ENCODE measurements around the gene SUMF1. TPM values are rescaled to one million over a fixed set of nuclear protein-coding genes. Genes with fewer than 3 reads are reported as not detected.

Gene SUMF1
- polyA plus RNA-seq, 1 donor (not counting 4 experiments of a cell fraction or from before 2014, with no cell fraction given): 36.1 TPM

DNA sequence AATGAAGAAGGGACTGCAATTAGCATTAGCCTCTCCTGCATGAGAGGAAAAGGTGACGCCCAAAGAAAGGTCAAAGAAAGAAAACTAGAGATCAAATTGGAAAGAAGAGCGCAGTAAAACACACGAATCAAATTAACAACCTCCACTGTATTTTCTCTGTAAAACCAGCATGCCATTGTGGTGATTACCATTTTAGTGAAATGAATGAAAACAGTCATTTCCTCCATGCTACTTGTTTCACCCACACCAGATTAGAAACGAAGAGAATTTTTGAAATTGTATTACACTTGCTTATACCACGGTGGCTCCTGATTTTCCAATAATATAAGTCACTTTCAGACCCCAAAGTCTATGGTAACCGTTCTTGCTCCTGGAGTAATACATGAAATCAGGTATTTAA lies 71.6 kb downstream of the SUMF1 start:
- no peaks in the 10 kb centered on the region for H3K9me3 ChIP-seq (ENCODE audit: control insufficient read depth, low read depth, low read length)
- no peak overlapping the region for H3K27ac ChIP-seq (ENCODE audit: control insufficient read depth, insufficient read depth, low read length)
- H3K79me2 ChIP-seq (ENCODE audit: control insufficient read depth, insufficient read depth, low read length): no peaks in the 10 kb centered on the region
- H3K4me1 ChIP-seq (ENCODE audit: control insufficient read depth, extremely low read depth, insufficient read depth, low read length): no peaks in the 10 kb centered on the region
- H3K9ac ChIP-seq (ENCODE audit: control insufficient read depth, extremely low read depth, insufficient read depth, low read length): no peak overlapping the region
- no peak for TF ChIP-seq EZH2 (IDR thresholded peaks at IDR 0.05; ENCODE audit: low read length)
- H3K9me1 ChIP-seq (ENCODE audit: control insufficient read depth, extremely low read depth, insufficient read depth, low read length): no peaks in the 10 kb centered on the region
- H4K20me1 ChIP-seq (ENCODE audit: control insufficient read depth, extremely low read depth, insufficient read depth, low read length): no peaks in the 10 kb centered on the region
- H3K4me2 ChIP-seq (ENCODE audit: control insufficient read depth, extremely low read depth, insufficient read depth, low read depth, low read length): no peak overlapping the region
- dilution Hi-C loops (cut with MboI; ENCODE audit: extremely low pct_ligation_motif_present, low sequenced_read_pairs): no loop called here
- no peak overlapping the region for H2AFZ ChIP-seq (ENCODE audit: control insufficient read depth, low read length)
- DNase-seq (ENCODE audit: low read depth, low spot score) (no peak), FAIRE-seq (no peak)
- no peaks in the 10 kb centered on the region for H3K27me3 ChIP-seq (ENCODE audit: control insufficient read depth, extremely low read depth, insufficient read depth, low read length)
- H3K36me3 ChIP-seq (ENCODE audit: control insufficient read depth in 2 of 2, extremely low read depth in 1 of 2, insufficient read depth in 2 of 2, low read length in 2 of 2): no peaks in the 10 kb centered on the region
- H3K4me3 ChIP-seq (ENCODE audit: control insufficient read depth in 2 of 3, extremely low read depth in 1 of 3, insufficient read depth in 2 of 3, low read depth in 1 of 3, low read length in 3 of 3): no peak overlapping the region

DNA sequence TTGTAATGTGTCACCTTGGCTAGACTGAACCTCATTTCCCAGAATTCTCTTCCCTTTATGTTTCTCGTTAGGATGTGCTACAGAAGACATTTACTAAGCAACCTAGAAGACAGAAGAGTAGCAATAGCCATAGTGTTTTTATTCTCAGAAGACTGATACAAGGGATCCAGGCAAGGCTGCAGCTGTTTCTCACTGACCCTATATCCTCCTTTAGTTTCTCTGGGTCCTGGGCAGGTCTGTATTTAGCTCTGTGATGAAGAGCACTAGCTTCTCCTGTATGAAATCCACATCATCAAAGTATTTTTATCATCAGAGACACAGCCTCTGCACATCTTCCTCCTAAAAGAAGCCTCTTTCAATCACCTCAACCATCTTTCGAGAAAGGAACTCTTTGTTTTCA lies 72.5 kb downstream of the SUMF1 start:
- dilution Hi-C loops (cut with MboI; ENCODE audit: extremely low pct_ligation_motif_present, low sequenced_read_pairs): no loop called here
- no peak for FAIRE-seq
- DNase-seq (ENCODE audit: low read depth, low spot score): no peak
- Histone ChIP-seq H3K9ac (ENCODE audit: control insufficient read depth, extremely low read depth, insufficient read depth, low read length) (no peak overlapping the region), H3K4me2 (ENCODE audit: control insufficient read depth, extremely low read depth, insufficient read depth, low read depth, low read length) (no peak overlapping the region), H3K4me1 (ENCODE audit: control insufficient read depth, extremely low read depth, insufficient read depth, low read length) (no peaks in the 10 kb centered on the region), H3K9me1 (ENCODE audit: control insufficient read depth, extremely low read depth, insufficient read depth, low read length) (no peaks in the 10 kb centered on the region), H2AFZ (ENCODE audit: control insufficient read depth, low read length) (no peak overlapping the region), H3K79me2 (ENCODE audit: control insufficient read depth, insufficient read depth, low read length) (no peaks in the 10 kb centered on the region), H3K27me3 (ENCODE audit: control insufficient read depth, extremely low read depth, insufficient read depth, low read length) (no peaks in the 10 kb centered on the region), H3K27ac (ENCODE audit: control insufficient read depth, insufficient read depth, low read length) (no peak overlapping the region), H3K9me3 (ENCODE audit: control insufficient read depth, low read depth, low read length) (no peaks in the 10 kb centered on the region), H4K20me1 (ENCODE audit: control insufficient read depth, extremely low read depth, insufficient read depth, low read length) (no peaks in the 10 kb centered on the region), H3K36me3 (ENCODE audit: control insufficient read depth in 2 of 2, extremely low read depth in 1 of 2, insufficient read depth in 2 of 2, low read length in 2 of 2) (no peaks in the 10 kb centered on the region), H3K4me3 (ENCODE audit: control insufficient read depth in 2 of 3, extremely low read depth in 1 of 3, insufficient read depth in 2 of 3, low read depth in 1 of 3, low read length in 3 of 3) (no peak overlapping the region)
- no peak for TF ChIP-seq EZH2 (IDR thresholded peaks at IDR 0.05; ENCODE audit: low read length)
- TF ChIP-seq, protein P1, sequence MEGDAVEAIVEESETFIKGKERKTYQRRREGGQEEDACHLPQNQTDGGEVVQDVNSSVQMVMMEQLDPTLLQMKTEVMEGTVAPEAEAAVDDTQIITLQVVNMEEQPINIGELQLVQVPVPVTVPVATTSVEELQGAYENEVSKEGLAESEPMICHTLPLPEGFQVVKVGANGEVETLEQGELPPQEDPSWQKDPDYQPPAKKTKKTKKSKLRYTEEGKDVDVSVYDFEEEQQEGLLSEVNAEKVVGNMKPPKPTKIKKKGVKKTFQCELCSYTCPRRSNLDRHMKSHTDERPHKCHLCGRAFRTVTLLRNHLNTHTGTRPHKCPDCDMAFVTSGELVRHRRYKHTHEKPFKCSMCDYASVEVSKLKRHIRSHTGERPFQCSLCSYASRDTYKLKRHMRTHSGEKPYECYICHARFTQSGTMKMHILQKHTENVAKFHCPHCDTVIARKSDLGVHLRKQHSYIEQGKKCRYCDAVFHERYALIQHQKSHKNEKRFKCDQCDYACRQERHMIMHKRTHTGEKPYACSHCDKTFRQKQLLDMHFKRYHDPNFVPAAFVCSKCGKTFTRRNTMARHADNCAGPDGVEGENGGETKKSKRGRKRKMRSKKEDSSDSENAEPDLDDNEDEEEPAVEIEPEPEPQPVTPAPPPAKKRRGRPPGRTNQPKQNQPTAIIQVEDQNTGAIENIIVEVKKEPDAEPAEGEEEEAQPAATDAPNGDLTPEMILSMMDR (optimal IDR thresholded peaks at IDR 0.05 in 1 of 3, IDR thresholded peaks at IDR 0.05 in 1 of 3, conservative IDR thresholded peaks at IDR 0.05 in 1 of 3; ENCODE audit: extremely low read depth in 1 of 3, insufficient read depth in 2 of 3, low read length in 3 of 3): no peak

- Histone ChIP-seq H3K9me1 (ENCODE audit: control insufficient read depth, extremely low read depth, insufficient read depth, low read length) (no peaks in the 10 kb centered on the region), H3K27me3 (ENCODE audit: control insufficient read depth, extremely low read depth, insufficient read depth, low read length) (no peaks in the 10 kb centered on the region), H3K4me2 (ENCODE audit: control insufficient read depth, extremely low read depth, insufficient read depth, low read depth, low read length) (no peak overlapping the region), H3K4me3 (ENCODE audit: control insufficient read depth in 2 of 3, extremely low read depth in 1 of 3, insufficient read depth in 2 of 3, low read depth in 1 of 3, low read length in 3 of 3) (no peak overlapping the region), H2AFZ (ENCODE audit: control insufficient read depth, low read length) (no peak overlapping the region), H3K79me2 (ENCODE audit: control insufficient read depth, insufficient read depth, low read length) (no peaks in the 10 kb centered on the region), H3K27ac (ENCODE audit: control insufficient read depth, insufficient read depth, low read length) (no peak overlapping the region), H3K9me3 (ENCODE audit: control insufficient read depth, low read depth, low read length) (no peaks in the 10 kb centered on the region), H3K4me1 (ENCODE audit: control insufficient read depth, extremely low read depth, insufficient read depth, low read length) (no peaks in the 10 kb centered on the region), H3K9ac (ENCODE audit: control insufficient read depth, extremely low read depth, insufficient read depth, low read length) (no peak overlapping the region), H4K20me1 (ENCODE audit: control insufficient read depth, extremely low read depth, insufficient read depth, low read length) (no peaks in the 10 kb centered on the region), H3K36me3 (ENCODE audit: control insufficient read depth in 2 of 2, extremely low read depth in 1 of 2, insufficient read depth in 2 of 2, low read length in 2 of 2) (no peaks in the 10 kb centered on the region)
- FAIRE-seq (no peak), DNase-seq (ENCODE audit: low read depth, low spot score) (no peak)
- TF ChIP-seq, protein P1 (optimal IDR thresholded peaks at IDR 0.05 in 1 of 3, IDR thresholded peaks at IDR 0.05 in 1 of 3, conservative IDR thresholded peaks at IDR 0.05 in 1 of 3; ENCODE audit: extremely low read depth in 1 of 3, insufficient read depth in 2 of 3, low read length in 3 of 3): no peak
- no peak for TF ChIP-seq EZH2 (IDR thresholded peaks at IDR 0.05; ENCODE audit: low read length)
- dilution Hi-C loops (cut with MboI; ENCODE audit: extremely low pct_ligation_motif_present, low sequenced_read_pairs): no loop called here
These were observed 73.0 kb downstream of the SUMF1 start for GRCh38 chr3:4394048-4394447.

Data from keratinocyte (primary cell).